PC-9 (cell line): Measurements from ENCODE around the gene ERC2.

Experiments used
- CTCF ChIP-seq: fragments of 200-600 bp; sonication (generic); conservative IDR thresholded peaks from 2 replicates; pipeline ENCODE4 v1.6.1; 2017; ENCODE audit warnings: mixed run types, antibody characterized with exemption, mild to moderate bottlenecking, moderate library complexity
- EZH2 ChIP-seq: fragments of 200-600 bp; sonication (generic); IDR thresholded peaks from 2 replicates; pipeline ENCODE4 v1.8.0; 2017; ENCODE audit warnings: antibody characterized with exemption, low read depth

- TF ChIP-seq CTCF (no peak), EZH2 (no peak)
Observed at GRCh38 chr3:56025326-56025725, 442.9 kb downstream of the ERC2 start.
